Measurements from ENCODE around the gene ANTXRL. TPM values are rescaled to one million over a fixed set of nuclear protein-coding genes. Genes with fewer than 3 reads are reported as not detected.
"Not testable (repeated sequence)": the region's sequence is repeated elsewhere in the genome, so short reads cannot be mapped to it uniquely, and the experiment has no call there.

The ANTXRL gene
- total RNA-seq, 3 donors from 2014 or later: not detected

DNA sequence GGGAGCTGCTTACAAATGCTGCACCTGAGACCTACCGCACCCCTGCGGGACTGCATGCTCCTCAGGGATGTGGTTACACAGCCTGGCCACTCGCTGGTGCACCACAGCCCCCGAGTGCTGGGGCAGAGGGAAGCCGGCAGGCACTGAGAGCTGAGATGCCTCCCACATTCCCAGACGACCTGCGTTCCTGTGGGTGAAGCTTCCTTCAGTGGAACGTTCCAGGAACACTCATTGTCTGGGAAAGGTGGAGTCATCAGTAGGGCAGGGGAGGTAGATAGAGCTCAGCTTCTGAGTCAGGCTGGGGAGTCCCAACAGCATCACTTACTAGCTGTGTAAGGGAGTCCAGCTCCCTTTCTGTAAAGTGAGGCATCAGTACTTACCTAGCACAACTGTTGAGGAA, 91.3 kb downstream of the ANTXRL start:
- DNase-seq; H3K36me3 ChIP-seq (ENCODE audit: low read depth); H3K9me3 ChIP-seq; intact Hi-C loops (cut with DNase I, micrococcal nuclease); H3K4me1 ChIP-seq (ENCODE audit: low read depth); H3K4me3 ChIP-seq: not testable (repeated sequence)
- peak; percentile 69 for ATAC-seq

DNA sequence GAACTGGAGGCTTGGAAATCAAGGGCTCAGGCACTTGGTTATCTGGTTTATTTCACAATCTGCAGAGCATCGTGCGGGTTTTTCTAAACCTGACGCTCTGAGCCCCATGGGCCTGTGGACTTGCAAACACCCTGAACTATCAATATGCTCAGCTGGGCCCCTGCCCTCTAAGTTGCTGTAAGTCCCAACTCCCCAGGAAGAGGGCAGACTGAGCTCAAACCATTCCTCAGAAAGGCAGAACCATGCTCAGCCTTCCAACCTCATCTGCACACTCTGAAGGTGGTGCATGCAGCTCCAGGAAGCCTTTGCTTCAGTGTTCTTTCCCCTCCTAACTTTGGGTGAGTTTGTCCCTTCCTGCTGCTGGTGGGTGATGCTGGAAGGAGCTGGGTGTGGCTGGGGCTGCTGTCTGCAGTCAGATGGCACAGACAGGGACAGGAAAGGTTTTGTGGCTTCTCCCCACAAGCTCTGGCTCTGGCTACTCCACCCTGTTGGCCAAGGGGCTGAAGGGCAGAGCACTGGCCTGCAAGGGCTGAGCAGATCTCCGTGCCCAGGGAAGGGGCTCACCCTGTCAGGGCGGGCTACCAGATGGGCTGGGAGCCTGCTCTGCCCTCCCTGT, 92.5 kb downstream of the ANTXRL start:
- H3K4me1 ChIP-seq (ENCODE audit: low read depth); intact Hi-C loops (cut with DNase I, micrococcal nuclease); H3K36me3 ChIP-seq (ENCODE audit: low read depth); H3K4me3 ChIP-seq; H3K9me3 ChIP-seq; DNase-seq: not testable (repeated sequence)
- ATAC-seq: peak; percentile 22

Other genes with a start within 250 kb of the ANTXRL start
- not detected for gene MSMB, start 240.7 kb upstream of the ANTXRL start, total RNA-seq
- gene ANXA8L1, start 88.8 kb downstream of the ANTXRL start, total RNA-seq: not detected
- 10 to 100 TPM; 11.2 to 25.3 (median 18.9) TPM for gene NPY4R, start 179.0 kb downstream of the ANTXRL start, total RNA-seq

All from mucosa of descending colon (tissue), 3 donors.